NCI-H146 treated with DMSO at 0.1 percent for 48 hours (cell line): ENCODE data around the gene SCML2.
"Not testable (repeated sequence)": the region's sequence is repeated elsewhere in the genome, so short reads cannot be mapped to it uniquely, and the experiment has no call there.

Experiments used
- DNase-seq: peaks from one replicate; lab custom pipeline; 2025; ENCODE audit not compliant: unreplicated experiment; lab: John Stamatoyannopoulos, UW

SCML2 gene

GRCh38 chrX:18354369-18355223 lies at the start of gene SCML2:
TSS of gene SCML2 (minus strand) at chrX:18354688. CDS start at chrX:18334071, 20,617 bp downstream.
- DNase-seq = peak; percentile 7

DNA sequence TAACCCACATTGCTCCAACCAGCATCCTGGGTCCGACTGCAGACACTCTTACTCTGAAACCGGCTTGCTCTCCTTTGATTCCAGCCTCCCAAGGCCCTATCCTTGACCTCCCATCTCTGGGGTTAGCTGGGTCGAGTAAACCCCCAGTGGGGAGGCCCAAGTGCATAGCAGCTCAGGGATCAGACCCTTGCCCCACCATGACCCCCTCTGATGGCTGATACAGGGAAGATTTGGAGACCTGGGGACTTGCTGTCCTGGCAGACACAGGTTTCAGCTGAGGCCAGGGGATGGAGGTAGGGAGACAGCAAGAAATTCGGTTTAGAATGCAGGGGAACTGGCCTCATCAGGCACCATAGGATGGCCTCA lies 47.3 kb upstream of the SCML2 start:
- DNase-seq = no peak

DNA sequence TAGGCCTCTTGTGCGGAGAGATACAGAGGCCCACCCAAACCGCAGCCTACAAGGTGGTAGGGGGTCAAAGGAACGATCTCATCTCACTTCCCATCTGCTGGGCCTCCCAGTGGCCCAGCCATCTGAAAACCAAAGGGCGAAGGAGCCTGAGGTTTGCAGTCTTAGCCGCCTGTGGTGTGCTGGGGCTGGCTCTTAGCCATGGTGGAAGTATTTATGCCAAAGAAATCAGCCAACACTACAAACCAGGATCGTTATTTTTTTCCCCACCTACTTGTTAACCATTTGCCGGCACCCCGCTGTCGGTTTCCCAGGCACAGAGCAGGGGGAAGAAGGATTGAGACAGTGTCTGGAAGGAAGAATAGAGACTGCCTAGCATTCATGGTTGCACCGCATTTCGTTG lies 40.0 kb upstream of the SCML2 start:
- DNase-seq = no peak

DNA sequence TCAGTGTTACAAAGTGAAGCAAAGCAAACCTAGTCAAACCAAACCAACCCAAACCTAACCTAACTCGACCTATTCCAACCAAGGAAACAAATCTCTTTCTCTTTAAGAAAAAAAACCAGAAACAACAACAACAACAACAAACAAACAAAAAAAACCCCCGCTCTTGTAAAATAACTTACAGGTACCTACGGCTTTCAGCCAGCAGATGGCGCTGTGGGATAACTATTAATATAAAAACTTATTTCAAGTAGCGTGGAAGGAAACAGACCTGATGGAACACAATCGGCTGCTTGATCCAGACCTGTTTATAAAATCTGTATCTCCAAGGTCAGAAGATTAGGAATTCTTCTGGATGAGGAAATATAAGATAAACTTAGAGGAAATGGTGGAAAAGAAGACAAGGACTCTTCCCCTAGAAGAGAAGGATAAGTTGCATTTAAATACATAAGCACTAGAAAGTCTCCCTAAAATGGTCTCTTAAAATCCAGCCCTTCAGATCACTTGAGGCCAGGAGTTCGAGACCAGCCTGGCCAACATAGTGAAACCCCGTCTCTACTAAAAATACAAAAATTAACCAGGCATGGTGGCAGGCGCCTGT lies 36.6 kb upstream of the SCML2 start:
- peak; percentile 20 for DNase-seq

DNA sequence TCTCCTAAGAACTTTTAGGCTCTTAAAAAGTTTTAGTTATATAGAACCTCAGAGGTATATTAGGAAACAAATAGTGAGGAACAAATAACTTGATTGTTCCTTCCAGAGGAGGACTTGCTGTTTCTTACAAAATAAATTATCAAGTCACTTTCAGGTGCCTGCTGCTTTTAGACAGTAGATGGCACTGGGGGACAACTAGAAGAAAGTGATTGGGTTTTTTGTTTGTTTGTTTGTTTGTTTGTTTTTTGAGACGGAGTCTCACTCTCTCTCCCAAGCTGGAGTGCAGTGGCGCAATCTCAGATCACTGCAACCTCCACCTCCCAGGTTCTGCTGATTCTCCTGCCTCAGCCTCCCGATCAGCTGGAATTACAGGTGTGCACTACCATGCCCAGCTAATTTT lies 35.5 kb upstream of the SCML2 start:
- DNase-seq = no peak

DNA sequence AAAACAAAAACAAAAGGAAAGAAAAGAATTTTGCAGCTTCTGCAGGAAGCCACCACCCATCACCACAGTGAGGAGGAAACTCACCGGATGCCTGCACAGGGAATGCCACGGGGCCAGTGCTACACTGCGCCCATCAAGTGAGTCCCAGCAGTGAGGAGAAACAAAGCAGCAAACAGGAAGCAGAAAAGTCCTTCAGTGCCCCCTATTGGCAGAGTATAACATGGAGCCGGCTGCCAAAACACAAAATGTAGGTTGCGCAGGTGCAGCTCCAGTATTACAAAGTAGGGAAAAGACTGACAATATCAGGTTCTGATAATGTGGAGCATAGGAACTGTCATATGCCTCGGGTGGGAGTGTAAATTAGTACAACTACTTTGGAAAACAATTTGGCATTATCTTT lies 23.3 kb upstream of the SCML2 start:
- DNase-seq = peak; percentile 24

DNA sequence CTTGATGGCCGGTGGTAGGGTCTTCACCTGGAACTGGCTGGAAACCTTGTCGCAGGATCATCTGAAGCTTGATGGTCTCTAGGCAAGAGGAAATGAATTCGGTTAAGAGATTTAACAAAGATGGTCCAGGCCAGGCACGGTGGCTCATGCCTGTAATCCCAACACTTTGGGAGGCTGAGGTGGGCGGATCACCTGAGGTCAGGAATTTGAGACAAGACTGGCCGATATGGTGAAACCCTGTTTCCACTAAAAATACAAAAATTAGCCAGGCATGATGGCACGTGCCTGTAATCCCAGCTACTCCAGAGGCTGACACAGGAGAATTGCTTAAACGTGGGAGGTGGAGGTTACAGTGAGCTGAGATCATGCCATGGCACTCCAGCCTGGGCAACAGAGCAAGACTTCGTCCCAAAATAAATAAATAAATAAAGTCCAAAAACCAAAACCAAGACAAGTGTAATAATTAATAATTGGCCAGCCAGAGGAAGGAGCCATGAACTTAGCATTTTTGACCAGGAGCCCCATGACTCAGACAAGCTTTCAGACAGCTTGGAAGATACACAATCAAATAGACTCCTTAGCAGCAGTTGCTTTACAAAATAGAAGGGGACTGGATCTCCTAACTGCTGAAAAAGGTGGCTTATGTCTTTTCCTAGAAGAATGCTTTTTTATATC lies 20.8 kb upstream of the SCML2 start:
- not testable (repeated sequence) for DNase-seq

DNA sequence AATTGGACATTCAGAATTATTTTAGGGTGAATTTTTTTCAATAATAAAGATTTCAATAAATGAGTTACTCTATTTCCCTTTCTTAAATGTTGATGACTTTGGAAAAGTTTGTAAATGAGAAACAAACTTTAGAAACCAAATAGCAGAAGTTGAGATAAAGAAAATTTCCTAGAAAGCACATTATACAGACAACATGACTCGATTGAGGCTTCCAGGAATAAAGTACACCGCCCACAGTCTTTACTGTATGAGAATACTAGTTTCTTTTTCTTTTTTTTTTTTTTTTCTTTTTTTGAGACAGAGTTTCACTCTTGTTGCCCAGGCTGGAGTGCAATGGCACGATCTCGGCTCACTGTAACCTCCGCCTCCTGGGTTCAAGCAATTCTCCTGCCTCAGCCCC lies 14.6 kb upstream of the SCML2 start:
- not testable (repeated sequence) for DNase-seq

GRCh38 chrX:18368402-18368801 lies 13.9 kb upstream of the SCML2 start:
- no peak for DNase-seq

DNA sequence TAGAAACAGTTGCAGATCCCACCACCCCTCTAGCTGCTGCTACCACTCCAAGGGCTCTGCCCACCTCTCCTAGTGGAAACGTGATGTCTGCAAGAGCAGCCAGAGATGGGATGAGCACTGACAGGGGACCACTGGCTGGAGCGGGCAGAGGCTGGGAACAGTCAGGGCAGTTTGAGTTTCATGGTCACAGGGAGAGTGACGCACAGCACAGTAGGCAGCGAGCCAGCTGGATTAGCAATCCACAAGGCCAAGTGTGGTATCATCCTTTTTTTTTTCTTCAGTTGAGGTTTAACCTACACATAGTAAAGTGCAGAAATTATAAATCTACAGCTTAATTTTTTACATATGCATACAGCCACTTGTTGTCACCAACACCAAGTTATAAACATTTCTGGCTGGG lies 6.4 kb upstream of the SCML2 start:
- DNase-seq = no peak

GRCh38 chrX:18353931-18354368 lies 538 bp downstream of the SCML2 start:
- peak; percentile 3 for DNase-seq

GRCh38 chrX:18351784-18352183 lies 2.7 kb downstream of the SCML2 start:
- no peak for DNase-seq

DNA sequence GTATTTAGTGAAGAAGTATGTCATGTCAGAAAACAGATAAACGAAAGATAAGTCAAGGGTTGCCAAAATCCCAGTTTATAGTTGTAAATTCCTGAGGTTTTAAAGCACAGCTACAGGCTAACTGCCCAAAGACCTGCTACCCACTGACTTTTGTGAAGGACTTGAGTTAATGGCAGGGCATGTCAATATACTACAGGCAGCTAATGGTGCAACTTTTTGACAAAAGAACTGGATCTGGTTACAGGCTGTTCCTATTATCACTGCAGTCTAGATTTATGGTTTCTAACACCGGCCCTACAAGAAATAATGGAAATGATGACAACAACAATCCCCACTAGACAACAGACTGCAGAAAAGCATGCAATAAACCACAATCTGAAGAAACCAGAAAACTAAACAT lies 6.4 kb downstream of the SCML2 start:
- DNase-seq = peak; percentile 1

GRCh38 chrX:18309401-18309800 lies 45.1 kb downstream of the SCML2 start:
- no peak for DNase-seq

- DNase-seq = no peak
Observed at GRCh38 chrX:18297251-18297650, 57.2 kb downstream of the SCML2 start.

DNA sequence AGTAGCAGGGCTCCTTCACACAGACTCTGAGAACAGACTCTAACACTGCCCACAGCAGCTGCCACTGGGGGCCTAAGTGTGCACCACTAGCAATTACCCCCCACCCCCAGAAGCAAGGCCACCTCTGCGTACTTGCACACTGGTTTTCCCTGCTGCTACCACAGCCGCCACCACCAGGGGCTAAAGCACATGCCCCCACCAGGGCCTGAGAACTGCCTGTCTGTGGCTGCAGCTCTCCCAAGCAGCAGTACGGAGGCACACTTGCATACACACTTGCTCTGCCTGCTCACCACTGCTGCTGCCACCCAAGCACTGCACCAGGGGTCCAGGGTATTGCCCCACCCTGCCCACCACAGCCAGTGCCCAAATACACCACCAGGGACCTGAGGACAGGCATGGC lies 59.6 kb downstream of the SCML2 start:
- no peak for DNase-seq

- no peak for DNase-seq
Observed at GRCh38 chrX:18291006-18291545, 63.4 kb downstream of the SCML2 start.

GRCh38 chrX:18290200-18290599 lies 64.3 kb downstream of the SCML2 start:
- DNase-seq = no peak

GRCh38 chrX:18288716-18289115 lies 65.8 kb downstream of the SCML2 start:
- no peak for DNase-seq

DNA sequence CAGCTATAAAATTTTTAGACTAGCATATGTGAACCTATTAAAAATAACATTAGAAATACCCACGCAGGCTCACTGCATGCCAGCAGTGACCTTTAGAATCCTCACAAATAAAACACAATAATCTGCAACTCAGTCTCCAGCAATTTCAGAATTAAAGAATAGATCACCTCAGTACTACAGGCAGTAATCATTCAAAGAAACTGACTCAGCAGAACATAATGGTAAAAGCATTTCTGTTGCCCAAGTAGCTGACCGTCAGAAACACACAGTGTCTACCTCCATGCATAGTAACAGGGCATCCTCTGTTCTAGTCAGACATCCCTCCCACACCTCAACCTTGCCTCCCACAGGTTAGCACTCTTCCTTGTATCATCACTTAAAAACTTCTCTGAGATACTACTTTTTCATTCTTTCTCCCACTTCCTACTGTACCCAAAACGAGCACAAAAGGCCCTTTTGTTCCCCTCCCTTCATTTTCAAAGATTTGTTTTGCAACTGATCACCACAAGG lies 68.1 kb downstream of the SCML2 start:
- no peak for DNase-seq

DNA sequence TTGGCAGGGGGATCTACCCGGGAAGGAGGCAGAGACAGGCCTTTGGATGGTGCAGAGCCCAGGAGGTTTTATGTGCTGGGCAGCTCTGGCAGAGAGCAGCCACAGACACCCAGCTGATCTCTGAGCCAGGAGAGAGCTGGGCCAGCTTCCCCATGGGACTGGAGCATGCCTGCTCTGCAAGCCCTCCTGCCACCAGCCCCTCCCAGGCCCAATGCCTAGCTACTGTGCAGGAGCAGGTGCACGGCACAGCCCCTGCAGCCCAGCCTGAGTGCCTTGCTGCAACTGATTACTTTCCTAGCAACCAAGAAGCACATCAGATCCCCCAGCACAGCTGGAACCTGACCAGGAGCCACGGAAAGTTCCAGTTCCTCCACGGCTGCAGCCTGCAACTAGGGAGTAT lies 76.0 kb downstream of the SCML2 start:
- no peak for DNase-seq

DNA sequence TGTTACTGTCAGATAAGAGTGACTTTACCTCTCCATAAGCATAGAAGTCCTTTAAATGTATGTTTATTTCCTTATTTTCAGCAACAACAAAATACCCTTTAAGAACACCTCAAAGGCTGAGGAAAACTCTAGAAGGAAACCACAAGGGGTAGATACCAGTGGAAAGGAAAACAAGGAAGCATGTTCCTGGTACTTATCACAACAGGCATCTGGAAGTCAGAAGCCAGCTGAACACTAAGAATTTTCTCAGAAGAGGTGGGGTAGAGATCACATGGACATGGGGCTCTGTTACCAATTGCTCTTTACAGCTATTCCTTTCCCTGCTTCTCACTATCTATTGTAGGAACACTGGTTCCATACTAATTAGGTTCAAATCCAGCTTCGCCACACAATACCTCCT lies 82.3 kb downstream of the SCML2 start:
- no peak for DNase-seq
